ENCODE data around the gene PCDH12.

DNA sequence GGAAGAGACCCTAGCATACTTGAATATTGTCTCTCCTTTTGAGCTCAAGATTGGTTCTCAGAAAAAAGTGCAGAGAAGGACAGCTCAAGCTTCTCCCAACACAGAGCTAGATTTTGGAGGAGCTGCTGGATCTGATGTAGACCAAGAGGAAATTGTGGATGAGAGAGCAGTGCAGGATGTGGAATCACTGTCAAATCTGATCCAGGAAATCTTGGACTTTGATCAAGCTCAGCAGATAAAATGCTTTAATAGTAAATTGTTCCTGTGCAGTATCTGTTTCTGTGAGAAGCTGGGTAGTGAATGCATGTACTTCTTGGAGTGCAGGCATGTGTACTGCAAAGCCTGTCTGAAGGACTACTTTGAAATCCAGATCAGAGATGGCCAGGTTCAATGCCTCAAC, 20.4 kb upstream of the PCDH12 start:
- TF ChIP-seq CTCF (IDR thresholded peaks at IDR 0.05): no peak
- TF ChIP-seq POLR2A (IDR thresholded peaks at IDR 0.05): no peak

All from vagina (tissue), 2 donors.